Lower leg skin (tissue), 4 donors: Measurements from ENCODE around the gene CFAP161. TPM values are rescaled to one million over a fixed set of nuclear protein-coding genes. Genes with fewer than 3 reads are reported as not detected.

Experiments used
- DNase-seq, 2 donors: peaks; one replicate each; pipeline ENCODE4 v3.0.0-alpha.2; 2019; ENCODE audit warnings: low spot score in 2 of 2
- H3K4me3 ChIP-seq: fragments of 200-600 bp; sonication (generic); 2 replicates; pipeline ENCODE4 v1.5.1; 2017; ENCODE audit warnings: mild to moderate bottlenecking, low read depth; ENCODE audit not compliant: poor library complexity, severe bottlenecking
- POLR2A ChIP-seq, 2 donors: fragments of 450-650 bp; IDR thresholded peaks; one replicate each; pipeline ENCODE4 v1.6.1; 2016 to 2017; ENCODE audit warnings: antibody characterized with exemption in 2 of 2, mild to moderate bottlenecking in 1 of 2, moderate library complexity in 1 of 2
- WGBS, 2 donors: methylation state at CpG; one replicate each; pipeline ENCODE4 v1.1.5; 2018; 5-methylcytosine and 5-hydroxymethylcytosine counted together
- intact Hi-C: fragments of 100-400 bp; cut with DNase I; formaldehyde crosslinking; loops from one replicate; pipeline ENCODE4 v1.15.0; 2023; ENCODE audit warnings: low total_unique reads
- total RNA-seq, 4 donors: library from RNA; depleted of rRNA; stranded (reverse); fragments of >200 nt; gene quantifications; one replicate each; pipeline ENCODE4 v1.1.0, GENCODE V29; 2016
- TF ChIP-seq, protein P1 (sequence below), 3 donors: fragments of 450-650 bp; IDR thresholded peaks; one replicate each; pipeline ENCODE4 v1.5.1; 2016; ENCODE audit warnings: antibody characterized with exemption in 3 of 3, mild to moderate bottlenecking in 3 of 3, moderate library complexity in 2 of 3

Gene CFAP161
- total RNA-seq, 4 donors from 2014 or later, result 0.25 to 0.49 TPM; not detected in 2

DNA sequence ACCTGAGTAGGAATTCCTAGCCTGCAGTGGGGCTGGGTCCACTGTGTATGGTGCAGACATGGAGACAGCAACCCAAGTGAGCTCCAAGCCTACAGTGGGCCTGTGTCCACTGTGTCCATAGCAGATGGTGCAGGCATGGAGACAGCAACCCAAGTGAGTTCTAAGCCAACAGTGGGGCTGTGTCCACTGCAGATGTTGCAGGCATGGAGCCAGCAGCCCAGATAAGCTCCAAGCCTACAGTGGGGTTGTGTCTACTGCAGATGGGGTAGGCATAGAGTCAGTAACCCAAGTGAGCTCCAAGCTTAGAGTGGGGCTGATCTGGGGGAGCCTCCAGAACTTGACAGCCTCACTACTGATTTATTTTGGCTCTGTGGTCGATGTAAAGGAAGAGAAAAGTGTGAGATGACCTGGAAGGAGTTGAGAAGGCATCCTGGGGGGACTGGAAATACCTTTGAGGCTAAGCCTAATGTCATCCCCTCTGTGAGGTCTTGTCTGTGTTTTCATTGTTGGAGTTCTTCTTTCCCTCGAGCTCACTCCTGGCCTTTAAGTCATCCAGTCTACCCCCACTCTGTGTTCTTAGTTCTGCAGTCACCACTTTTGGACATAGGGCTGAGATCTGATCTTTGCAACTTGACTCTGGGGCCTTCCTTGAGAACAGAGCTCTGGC lies 40.2 kb downstream of the CFAP161 start:
- no peak for DNase-seq
- no peak overlapping the region for H3K4me3 ChIP-seq
- 70 to 73% methylated on average over 2 of the region's 2 CpGs for WGBS, 2 donors
- TF ChIP-seq POLR2A (IDR thresholded peaks at IDR 0.05), result no peak
- TF ChIP-seq, protein P1, sequence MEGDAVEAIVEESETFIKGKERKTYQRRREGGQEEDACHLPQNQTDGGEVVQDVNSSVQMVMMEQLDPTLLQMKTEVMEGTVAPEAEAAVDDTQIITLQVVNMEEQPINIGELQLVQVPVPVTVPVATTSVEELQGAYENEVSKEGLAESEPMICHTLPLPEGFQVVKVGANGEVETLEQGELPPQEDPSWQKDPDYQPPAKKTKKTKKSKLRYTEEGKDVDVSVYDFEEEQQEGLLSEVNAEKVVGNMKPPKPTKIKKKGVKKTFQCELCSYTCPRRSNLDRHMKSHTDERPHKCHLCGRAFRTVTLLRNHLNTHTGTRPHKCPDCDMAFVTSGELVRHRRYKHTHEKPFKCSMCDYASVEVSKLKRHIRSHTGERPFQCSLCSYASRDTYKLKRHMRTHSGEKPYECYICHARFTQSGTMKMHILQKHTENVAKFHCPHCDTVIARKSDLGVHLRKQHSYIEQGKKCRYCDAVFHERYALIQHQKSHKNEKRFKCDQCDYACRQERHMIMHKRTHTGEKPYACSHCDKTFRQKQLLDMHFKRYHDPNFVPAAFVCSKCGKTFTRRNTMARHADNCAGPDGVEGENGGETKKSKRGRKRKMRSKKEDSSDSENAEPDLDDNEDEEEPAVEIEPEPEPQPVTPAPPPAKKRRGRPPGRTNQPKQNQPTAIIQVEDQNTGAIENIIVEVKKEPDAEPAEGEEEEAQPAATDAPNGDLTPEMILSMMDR (IDR thresholded peaks at IDR 0.05), result no peak
- intact Hi-C loops, result no loop called here

DNA sequence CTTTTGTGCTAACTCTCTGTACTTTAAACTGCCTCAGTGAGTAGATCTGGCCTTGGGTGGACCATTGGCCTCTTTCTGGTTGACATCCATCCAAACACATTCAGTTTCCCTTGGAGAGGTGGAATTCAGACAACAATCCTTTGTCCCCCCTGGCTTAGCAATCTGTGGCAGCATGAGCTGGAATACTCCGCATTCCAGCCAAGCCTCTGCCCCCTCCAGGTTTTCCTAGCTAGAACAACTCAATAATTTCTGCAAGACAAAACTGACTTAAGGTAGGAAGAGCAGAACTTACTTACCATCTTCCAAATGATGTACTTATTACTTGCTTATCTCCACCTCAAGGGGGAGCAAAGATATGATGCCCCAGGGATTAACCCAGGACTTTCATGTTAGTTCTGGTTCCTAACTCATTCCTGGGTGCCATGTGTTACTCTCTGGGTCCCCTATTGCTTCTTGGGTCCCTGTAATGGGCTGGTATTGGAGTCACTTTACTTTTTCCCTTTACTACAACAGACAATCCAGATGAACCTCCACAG lies 40.8 kb downstream of the CFAP161 start:
- H3K4me3 ChIP-seq, result no peak overlapping the region
- 92 to 100% methylated on average over 1 of the region's 1 CpG for WGBS, 2 donors
- intact Hi-C loops, result no loop called here
- DNase-seq, result no peak
- no peak for TF ChIP-seq POLR2A (IDR thresholded peaks at IDR 0.05)
- TF ChIP-seq, protein P1 (IDR thresholded peaks at IDR 0.05), result no peak

DNA sequence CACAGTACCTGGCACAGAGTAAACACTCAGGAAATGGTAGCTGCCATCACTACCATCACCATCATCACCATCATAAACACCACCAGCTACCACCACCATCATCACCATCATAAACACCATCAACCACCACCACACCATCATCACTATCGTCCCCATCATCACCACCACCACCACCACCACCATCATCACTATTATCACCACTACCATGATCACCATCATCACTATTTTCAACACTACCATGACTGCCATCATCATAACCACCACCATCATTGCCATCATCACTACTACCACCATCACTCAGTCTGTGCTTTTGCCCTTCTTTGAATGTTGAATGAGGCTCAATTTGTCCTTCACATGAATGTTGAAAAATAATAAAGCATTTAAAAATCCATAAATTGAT lies 41.4 kb downstream of the CFAP161 start:
- no peak for DNase-seq
- intact Hi-C loops, result no loop called here
- 89 to 92% methylated on average over 1 of the region's 1 CpG for WGBS, 2 donors
- no peak overlapping the region for H3K4me3 ChIP-seq
- TF ChIP-seq POLR2A (IDR thresholded peaks at IDR 0.05), result no peak
- TF ChIP-seq, protein P1 (IDR thresholded peaks at IDR 0.05), result no peak

DNA sequence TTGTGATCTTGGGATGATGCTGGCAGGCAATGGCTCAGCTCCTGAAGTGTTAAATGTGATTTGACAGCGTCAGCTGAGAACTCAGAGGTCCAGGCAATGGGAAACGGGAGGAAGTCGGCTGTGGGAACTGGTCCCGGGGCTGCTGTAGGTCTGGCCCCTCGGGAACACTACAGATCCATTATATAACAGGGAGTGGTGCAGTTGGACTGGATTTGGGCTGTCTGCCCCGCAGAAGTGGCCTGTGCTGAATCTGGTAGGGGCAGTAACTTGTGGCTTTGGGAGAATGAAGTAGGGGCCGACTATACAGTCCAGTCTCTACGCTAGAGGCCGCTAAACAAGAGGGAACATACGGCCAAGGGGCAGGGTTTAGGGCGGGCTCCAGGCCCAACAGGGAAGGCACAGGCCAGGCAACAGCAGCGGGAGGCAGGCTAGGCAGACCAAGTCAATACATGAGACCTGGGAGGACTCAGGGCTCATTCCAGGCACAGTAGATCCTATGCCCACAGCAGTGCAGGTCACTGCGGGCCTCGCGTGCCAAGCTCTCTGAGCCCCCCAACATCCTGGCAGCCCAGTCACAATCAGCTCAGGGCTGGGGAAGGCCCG lies 42.3 kb downstream of the CFAP161 start:
- intact Hi-C loops, result no loop called here
- 48 to 63% methylated on average over 16 of the region's 16 CpGs for WGBS, 2 donors
- TF ChIP-seq, protein P1 (IDR thresholded peaks at IDR 0.05), result no peak
- TF ChIP-seq POLR2A (IDR thresholded peaks at IDR 0.05), result no peak
- H3K4me3 ChIP-seq, result no peak overlapping the region
- DNase-seq, result peak in 1 of 2 donors; percentile 88

DNA sequence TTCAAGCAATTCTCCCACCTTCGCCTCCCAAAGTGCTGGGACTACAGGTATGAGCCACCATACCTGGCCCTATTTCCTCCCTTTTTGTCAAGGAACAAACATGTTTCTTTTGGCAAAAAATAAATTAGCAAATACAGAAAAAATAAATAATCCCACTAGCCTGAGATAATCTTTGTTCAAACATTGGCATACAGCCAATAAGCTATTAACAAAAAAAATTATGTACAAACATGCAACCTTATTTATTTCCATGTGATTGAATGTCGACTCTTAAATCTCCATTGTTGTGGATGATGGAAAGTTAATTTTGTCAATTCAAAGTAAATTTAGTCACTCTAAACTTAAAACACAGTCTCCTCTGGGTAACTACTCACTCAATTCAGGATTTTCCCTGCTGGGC lies 44.3 kb downstream of the CFAP161 start:
- intact Hi-C loops, result no loop called here
- no peak overlapping the region for H3K4me3 ChIP-seq
- TF ChIP-seq, protein P1 (IDR thresholded peaks at IDR 0.05), result no peak
- no peak for TF ChIP-seq POLR2A (IDR thresholded peaks at IDR 0.05)
- WGBS, 2 donors, result 74 to 77% methylated on average over 2 of the region's 2 CpGs
- DNase-seq, result no peak
